ENCODE results near the gene NYAP2. TPM values are rescaled to one million over a fixed set of nuclear protein-coding genes. Genes with fewer than 3 reads are reported as not detected.

The NYAP2 gene
- not detected for total RNA-seq

GRCh38 chr2:225399504-225399903, at the start of gene NYAP2:
Gene NYAP2, plus strand, starts transcription at chr2:225399710. Its CDS starts 9,171 bp downstream, at chr2:225408881.
- POLR2A ChIA-PET = no interaction called here
- peaks cover 14% of the 10 kb centered on the region for H3K27me3 Mint-ChIP-seq

GRCh38 chr2:225353579-225354085, 45.9 kb upstream of the NYAP2 start:
- Mint-ChIP-seq H3K36me3 (no peaks in the 10 kb centered on the region), H3K27me3 (peaks cover 4% of the 10 kb centered on the region)
- POLR2A ChIA-PET = no interaction called here

More at GRCh38 chr2:225399504-225399903, at the start of gene NYAP2:
- no peaks in the 10 kb centered on the region for H3K4me1 Mint-ChIP-seq
- no peak for ATAC-seq (ENCODE audit: low read depth)
- no peak within 1 kb of the TSS for H3K27ac Mint-ChIP-seq
- no peak for DNase-seq
- no peaks in the 10 kb centered on the region for H3K9me3 Mint-ChIP-seq
- H3K36me3 Mint-ChIP-seq = no peaks in the 10 kb centered on the region
- H3K4me3 Mint-ChIP-seq = no peak within 1 kb of the TSS

GRCh38 chr2:225354281-225354774, 45.2 kb upstream of the NYAP2 start:
- Mint-ChIP-seq H3K4me3 (no peak overlapping the region), H3K9me3 (no peaks in the 10 kb centered on the region), H3K36me3 (no peaks in the 10 kb centered on the region), H3K27ac (no peak overlapping the region), H3K4me1 (no peaks in the 10 kb centered on the region), H3K27me3 (peaks cover 4% of the 10 kb centered on the region)
- no peak for DNase-seq
- ATAC-seq (ENCODE audit: low read depth) = no peak
- POLR2A ChIA-PET = no interaction called here

More at GRCh38 chr2:225353579-225354085, 45.9 kb upstream of the NYAP2 start:
- Mint-ChIP-seq H3K27ac (no peak overlapping the region), H3K4me1 (no peaks in the 10 kb centered on the region), H3K4me3 (no peak overlapping the region), H3K9me3 (no peaks in the 10 kb centered on the region)
- ATAC-seq (ENCODE audit: low read depth) (no peak), DNase-seq (no peak)

- ATAC-seq (ENCODE audit: low read depth) = no peak
- no peak for DNase-seq
- no peak overlapping the region for H3K27ac Mint-ChIP-seq
- no peaks in the 10 kb centered on the region for H3K36me3 Mint-ChIP-seq
- no peaks in the 10 kb centered on the region for H3K9me3 Mint-ChIP-seq
- H3K27me3 Mint-ChIP-seq = peaks cover 2% of the 10 kb centered on the region
- H3K4me3 Mint-ChIP-seq = no peak overlapping the region
- POLR2A ChIA-PET = no interaction called here
- no peaks in the 10 kb centered on the region for H3K4me1 Mint-ChIP-seq
Measured at GRCh38 chr2:225355788-225356187, 43.7 kb upstream of the NYAP2 start.

GRCh38 chr2:225366731-225367130, 32.8 kb upstream of the NYAP2 start:
- no peaks in the 10 kb centered on the region for H3K4me1 Mint-ChIP-seq
- no peaks in the 10 kb centered on the region for H3K9me3 Mint-ChIP-seq
- H3K27me3 Mint-ChIP-seq = peaks cover 2% of the 10 kb centered on the region
- ATAC-seq (ENCODE audit: low read depth) = no peak
- no peaks in the 10 kb centered on the region for H3K36me3 Mint-ChIP-seq
- POLR2A ChIA-PET = no interaction called here
- H3K27ac Mint-ChIP-seq = no peak overlapping the region
- no peak overlapping the region for H3K4me3 Mint-ChIP-seq
- no peak for DNase-seq

GRCh38 chr2:225367482-225367881, 32.0 kb upstream of the NYAP2 start:
- H3K4me1 Mint-ChIP-seq = no peaks in the 10 kb centered on the region
- peaks cover 2% of the 10 kb centered on the region for H3K27me3 Mint-ChIP-seq
- ATAC-seq (ENCODE audit: low read depth) (no peak), DNase-seq (no peak)
- POLR2A ChIA-PET = no interaction called here
- no peak overlapping the region for H3K4me3 Mint-ChIP-seq
- no peaks in the 10 kb centered on the region for H3K9me3 Mint-ChIP-seq
- H3K27ac Mint-ChIP-seq = no peak overlapping the region
- H3K36me3 Mint-ChIP-seq = no peaks in the 10 kb centered on the region

GRCh38 chr2:225378984-225379383, 20.5 kb upstream of the NYAP2 start:
- no peak for DNase-seq
- POLR2A ChIA-PET = no interaction called here
- no peak overlapping the region for H3K4me3 Mint-ChIP-seq
- H3K9me3 Mint-ChIP-seq = no peaks in the 10 kb centered on the region
- ATAC-seq (ENCODE audit: low read depth) = no peak
- no peak overlapping the region for H3K27ac Mint-ChIP-seq
- H3K27me3 Mint-ChIP-seq = peaks cover 6% of the 10 kb centered on the region
- no peaks in the 10 kb centered on the region for H3K36me3 Mint-ChIP-seq
- no peaks in the 10 kb centered on the region for H3K4me1 Mint-ChIP-seq

- Mint-ChIP-seq H3K27me3 (peaks cover 6% of the 10 kb centered on the region), H3K9me3 (no peaks in the 10 kb centered on the region), H3K4me3 (no peak overlapping the region), H3K36me3 (no peaks in the 10 kb centered on the region), H3K4me1 (no peaks in the 10 kb centered on the region), H3K27ac (no peak overlapping the region)
- ATAC-seq (ENCODE audit: low read depth) (no peak), DNase-seq (no peak)
- POLR2A ChIA-PET = no interaction called here
Measured at GRCh38 chr2:225379856-225380255, 19.7 kb upstream of the NYAP2 start.

- no peak for DNase-seq
- no peaks in the 10 kb centered on the region for H3K9me3 Mint-ChIP-seq
- POLR2A ChIA-PET = no interaction called here
- H3K27me3 Mint-ChIP-seq = peaks cover 6% of the 10 kb centered on the region
- no peak overlapping the region for H3K27ac Mint-ChIP-seq
- H3K4me1 Mint-ChIP-seq = no peaks in the 10 kb centered on the region
- H3K36me3 Mint-ChIP-seq = no peaks in the 10 kb centered on the region
- ATAC-seq (ENCODE audit: low read depth) = no peak
- no peak overlapping the region for H3K4me3 Mint-ChIP-seq
Measured at GRCh38 chr2:225381609-225382008, 17.9 kb upstream of the NYAP2 start.

- Mint-ChIP-seq H3K27ac (no peak overlapping the region), H3K9me3 (no peaks in the 10 kb centered on the region), H3K4me3 (no peak overlapping the region), H3K36me3 (no peaks in the 10 kb centered on the region), H3K4me1 (no peaks in the 10 kb centered on the region), H3K27me3 (peaks cover 14% of the 10 kb centered on the region)
- ATAC-seq (ENCODE audit: low read depth) (no peak), DNase-seq (no peak)
- POLR2A ChIA-PET = no interaction called here
Measured at GRCh38 chr2:225398372-225398771, 1.1 kb upstream of the NYAP2 start.

- DNase-seq (no peak), ATAC-seq (ENCODE audit: low read depth) (no peak)
- Mint-ChIP-seq H3K36me3 (no peaks in the 10 kb centered on the region), H3K9me3 (no peaks in the 10 kb centered on the region), H3K4me1 (no peaks in the 10 kb centered on the region), H3K4me3 (no peak overlapping the region), H3K27ac (no peak overlapping the region), H3K27me3 (peaks cover 14% of the 10 kb centered on the region)
- POLR2A ChIA-PET = no interaction called here
Measured at GRCh38 chr2:225400060-225400511, 576 bp downstream of the NYAP2 start.

GRCh38 chr2:225400546-225401400, 1.3 kb downstream of the NYAP2 start:
- H3K27ac Mint-ChIP-seq = no peak overlapping the region
- ATAC-seq (ENCODE audit: low read depth) (no peak), DNase-seq (no peak)
- H3K4me1 Mint-ChIP-seq = no peaks in the 10 kb centered on the region
- no peak overlapping the region for H3K4me3 Mint-ChIP-seq
- H3K36me3 Mint-ChIP-seq = no peaks in the 10 kb centered on the region
- H3K27me3 Mint-ChIP-seq = peaks cover 17% of the 10 kb centered on the region
- no peaks in the 10 kb centered on the region for H3K9me3 Mint-ChIP-seq
- POLR2A ChIA-PET = no interaction called here

- POLR2A ChIA-PET = no interaction called here
- ATAC-seq (ENCODE audit: low read depth) (no peak), DNase-seq (no peak)
- Mint-ChIP-seq H3K4me3 (no peak overlapping the region), H3K36me3 (no peaks in the 10 kb centered on the region), H3K4me1 (no peaks in the 10 kb centered on the region), H3K9me3 (no peaks in the 10 kb centered on the region), H3K27ac (no peak overlapping the region), H3K27me3 (peaks cover 15% of the 10 kb centered on the region)
Measured at GRCh38 chr2:225402210-225402776, 2.8 kb downstream of the NYAP2 start.

GRCh38 chr2:225411452-225411851, 11.9 kb downstream of the NYAP2 start:
- H3K9me3 Mint-ChIP-seq = no peaks in the 10 kb centered on the region
- H3K4me3 Mint-ChIP-seq = no peak overlapping the region
- no peak overlapping the region for H3K27ac Mint-ChIP-seq
- ATAC-seq (ENCODE audit: low read depth) = no peak
- H3K36me3 Mint-ChIP-seq = no peaks in the 10 kb centered on the region
- no peaks in the 10 kb centered on the region for H3K4me1 Mint-ChIP-seq
- no peak for DNase-seq
- peaks cover 2% of the 10 kb centered on the region for H3K27me3 Mint-ChIP-seq
- POLR2A ChIA-PET = no interaction called here
